Endothelial cell of umbilical vein (primary cell): ENCODE results near the gene MB21D2. TPM values are rescaled to one million over a fixed set of nuclear protein-coding genes. Genes with fewer than 3 reads are reported as not detected.

Experiments
- BruUV-seq: library from RNA; stranded (reverse); fragments of 400-500 nt; replicated peaks from 2 replicates; lab custom pipeline; 2021; lab: Mats Ljungman, UMichigan
- CTCF ChIA-PET: fragments of 300-600, 350-600 bp; sonication (Branson Sonifier 250); formaldehyde crosslinking; loops from one replicate; lab custom pipeline; 2021; ENCODE audit warnings: antibody characterized with exemption, inconsistent platforms; lab: Charles Lee
- POLR2A ChIA-PET: fragments of 300-600, 350-600 bp; sonication (Branson Sonifier 250); formaldehyde crosslinking; loops from one replicate; lab custom pipeline; 2021; ENCODE audit warnings: antibody characterized with exemption, inconsistent platforms; lab: Charles Lee
- DNase-seq: peaks from one replicate; pipeline ENCODE4 v3.0.0-alpha.2; 2011; ENCODE audit warnings: low read depth, low spot score
- FAIRE-seq: peaks from 2 replicates; lab custom pipeline; 2011; peaks lifted over from hg19 to GRCh38; lab: Jason Lieb, UNC
- H2AFZ ChIP-seq: 2 replicates; pipeline ENCODE4 v1.6.0; 2012; ENCODE audit warnings: low read depth, low read length, control low read depth, inconsistent platforms
- H3K27ac ChIP-seq: 2 replicates; pipeline ENCODE4 v1.5.1; 2011; ENCODE audit warnings: low read depth, mild to moderate bottlenecking, control low read depth, low read length, moderate library complexity; ENCODE audit not compliant: insufficient read depth
- H3K27me3 ChIP-seq, 2 experiments: 2 replicates each; pipeline versions ENCODE4 v1.6.0 to v1.6.1; 2011; ENCODE audit warnings: low read length in 2 of 2, mixed read lengths in 1 of 2; ENCODE audit not compliant: control insufficient read depth in 2 of 2, insufficient read depth in 2 of 2
- H3K36me3 ChIP-seq, 2 experiments: 2 replicates in 1 of 2; 3 replicates in 1 of 2; pipeline ENCODE4 v1.5.1; 2011; ENCODE audit warnings: low read length in 2 of 2, mild to moderate bottlenecking in 1 of 2, moderate library complexity in 1 of 2; ENCODE audit not compliant: control insufficient read depth in 2 of 2, insufficient read depth in 2 of 2; ENCODE audit errors: extremely low read depth in 1 of 2
- H3K4me1 ChIP-seq: 3 replicates; pipeline ENCODE4 v1.5.1; 2011; ENCODE audit warnings: mild to moderate bottlenecking, low read length; ENCODE audit not compliant: control insufficient read depth, insufficient read depth; ENCODE audit errors: extremely low read depth
- H3K4me2 ChIP-seq: 2 replicates; pipeline ENCODE4 v1.6.1; 2011; ENCODE audit warnings: low read length, control low read depth, mixed read lengths; ENCODE audit not compliant: insufficient read depth
- H3K4me3 ChIP-seq, 3 experiments: fragments of 200-600 bp in 1 of 3; sonication (generic), shearing (Covaris generic) in 1 of 3; replicated peaks in 1 of 3; 2 replicates each; pipeline ENCODE4 v1.5.1; 2011 to 2016; ENCODE audit warnings: control low read depth in 3 of 3, low read length in 3 of 3, mild to moderate bottlenecking in 2 of 3, inconsistent platforms in 1 of 3, low read depth in 1 of 3, moderate library complexity in 1 of 3; ENCODE audit not compliant: insufficient read depth in 1 of 3
- H3K79me2 ChIP-seq: 2 replicates; pipeline ENCODE4 v1.6.0; 2012; ENCODE audit warnings: low read length, inconsistent platforms; ENCODE audit not compliant: control insufficient read depth, insufficient read depth
- H3K9ac ChIP-seq: replicated peaks from 2 replicates; pipeline ENCODE3; 2011; ENCODE audit warnings: low read length, control low read depth; ENCODE audit not compliant: insufficient read depth; ENCODE audit errors: extremely low read depth
- H3K9me1 ChIP-seq: replicated peaks from 3 replicates; pipeline ENCODE4 v1.6.0; 2011; ENCODE audit warnings: mild to moderate bottlenecking, low read length; ENCODE audit not compliant: control insufficient read depth, insufficient read depth; ENCODE audit errors: extremely low read depth
- H3K9me3 ChIP-seq: replicated peaks from 2 replicates; pipeline ENCODE4 v1.5.1; 2012; ENCODE audit warnings: low read length, inconsistent platforms; ENCODE audit not compliant: control insufficient read depth, insufficient read depth
- H4K20me1 ChIP-seq: replicated peaks from 2 replicates; pipeline ENCODE3; 2011; ENCODE audit warnings: mild to moderate bottlenecking, low read length; ENCODE audit not compliant: control insufficient read depth, insufficient read depth; ENCODE audit errors: extremely low read depth
- CTCF ChIP-seq, 2 donors: IDR thresholded peaks; 1 replicate in 1 of 2; 2 replicates in 1 of 2; pipeline ENCODE4 v1.5.1; 2011; ENCODE audit warnings: low read length in 2 of 2, mild to moderate bottlenecking in 2 of 2, moderate library complexity in 2 of 2, control low read depth in 1 of 2, inconsistent platforms in 1 of 2, low read depth in 1 of 2; ENCODE audit not compliant: insufficient read depth in 1 of 2; ENCODE audit errors: extremely low read depth in 1 of 2
- EZH2 ChIP-seq: IDR thresholded peaks from 2 replicates; pipeline ENCODE4 v1.6.1; 2012; ENCODE audit warnings: borderline replicate concordance, low read depth, mild to moderate bottlenecking, moderate library complexity, low read length, inconsistent platforms; ENCODE audit not compliant: severe bottlenecking
- JUN ChIP-seq: IDR thresholded peaks from 2 replicates; pipeline ENCODE4 v1.6.1; 2011; ENCODE audit warnings: borderline replicate concordance, low read depth; ENCODE audit not compliant: insufficient read length, insufficient read depth
- MYC ChIP-seq: IDR thresholded peaks from one replicate; pipeline ENCODE4 v1.6.1; 2011; ENCODE audit warnings: mild to moderate bottlenecking, low read depth, low read length
- POLR2A ChIP-seq: IDR thresholded peaks from 2 replicates; pipeline ENCODE4 v1.6.1; 2012; ENCODE audit warnings: low read depth, mild to moderate bottlenecking, control low read depth, low read length
- dilution Hi-C: fragments of 300-500 bp; cut with MboI; formaldehyde crosslinking; loops from one replicate; pipeline ENCODE4 v1.15.0; 2019; ENCODE audit warnings: low sequenced_read_pairs; ENCODE audit not compliant: extremely low pct_ligation_motif_present
- intact Hi-C: fragments of 100-400 bp; cut with micrococcal nuclease; formaldehyde crosslinking; loops from one replicate; pipeline ENCODE4 v1.10.0; 2022
- polyA plus RNA-seq, 4 experiments: library from polyadenylated mRNA; depleted of rRNA in 3 of 4; stranded (reverse) in 3 of 4; unstranded in 1 of 4; fragments of >200 nt; gene quantifications; 2 replicates each; pipeline versions ENCODE4 v1.2.1 to v1.2.3, GENCODE V29; 2011 to 2012; ENCODE audit warnings: missing spikeins in 1 of 4
- total RNA-seq: library from RNA; stranded (reverse); gene quantifications from 2 replicates; pipeline ENCODE4 v1.2.3, GENCODE V29; 2021
- TF ChIP-seq, protein P1 (sequence below): IDR thresholded peaks from 2 replicates; pipeline ENCODE4 v1.6.1; 2011; ENCODE audit not compliant: insufficient read depth, insufficient read length

The MB21D2 gene
- total and polyA plus RNA-seq, 2 donors (not counting 3 experiments of a cell fraction or from before 2014, with no cell fraction given), result 6.7 to 7.4 TPM

- H3K9me1 ChIP-seq, result no peaks in the 10 kb centered on the region
- H3K79me2 ChIP-seq, result no peaks in the 10 kb centered on the region
- H3K4me2 ChIP-seq, result no peak overlapping the region
- H2AFZ ChIP-seq, result no peak overlapping the region
- DNase-seq, result no peak
- no TSS peak for BruUV-seq
- dilution Hi-C loops (no loop called here), intact Hi-C loops (no loop called here)
- no peak overlapping the region for H3K9ac ChIP-seq
- H3K27ac ChIP-seq, result no peak overlapping the region
- H4K20me1 ChIP-seq, result no peaks in the 10 kb centered on the region
- no peaks in the 10 kb centered on the region for H3K27me3 ChIP-seq
- ChIA-PET CTCF (interaction anchor here (0.7 to 1.3 kb wide), 4 partner anchors 11 to 624 kb away, joined by 3 to 5 read pairs (median 4); no protein-coding TSS in a partner anchor), POLR2A (no interaction called here)
- no peak overlapping the region for H3K4me3 ChIP-seq
- TF ChIP-seq MYC, result no peak
- no peak for TF ChIP-seq EZH2
- no peak for TF ChIP-seq POLR2A
- TF ChIP-seq JUN, result no peak
- TF ChIP-seq, protein P1, sequence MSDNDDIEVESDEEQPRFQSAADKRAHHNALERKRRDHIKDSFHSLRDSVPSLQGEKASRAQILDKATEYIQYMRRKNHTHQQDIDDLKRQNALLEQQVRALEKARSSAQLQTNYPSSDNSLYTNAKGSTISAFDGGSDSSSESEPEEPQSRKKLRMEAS, result no peak
- H3K4me1 ChIP-seq, result peaks cover 11% of the 10 kb centered on the region
- H3K9me3 ChIP-seq, result no peaks in the 10 kb centered on the region
- FAIRE-seq, result peak; percentile 43
- H3K36me3 ChIP-seq, result no peaks in the 10 kb centered on the region
Observed at GRCh38 chr3:192835818-192836815, 81.5 kb downstream of the MB21D2 start.

GRCh38 chr3:192834428-192834827, 83.2 kb downstream of the MB21D2 start:
- Histone ChIP-seq H3K4me1 (peaks cover 11% of the 10 kb centered on the region), H3K9me3 (no peaks in the 10 kb centered on the region), H3K27me3 (no peaks in the 10 kb centered on the region), H3K4me3 (no peak overlapping the region), H3K9me1 (no peaks in the 10 kb centered on the region), H3K79me2 (no peaks in the 10 kb centered on the region), H3K4me2 (no peak overlapping the region), H3K36me3 (no peaks in the 10 kb centered on the region), H3K27ac (no peak overlapping the region), H4K20me1 (no peaks in the 10 kb centered on the region), H2AFZ (no peak overlapping the region), H3K9ac (no peak overlapping the region)
- dilution Hi-C loops (no loop called here), intact Hi-C loops (no loop called here)
- BruUV-seq, result no TSS peak
- FAIRE-seq, result no peak
- ChIA-PET CTCF (no interaction called here), POLR2A (no interaction called here)
- TF ChIP-seq CTCF (IDR thresholded peaks at IDR 0.05; ENCODE audit: extremely low read depth in 1 of 2, insufficient read depth in 1 of 2, low read depth in 1 of 2, low read length in 2 of 2), result no peak
- TF ChIP-seq, protein P1, result no peak
- no peak for TF ChIP-seq MYC
- no peak for DNase-seq
